ENCODE results near the gene MNT. TPM values are rescaled to one million over a fixed set of nuclear protein-coding genes. Genes with fewer than 3 reads are reported as not detected.

The MNT gene
- total and polyA plus RNA-seq, 2 of the 8 experiments (the other 6 are each of a cell fraction or from before 2014, with no cell fraction given), result 5.0 to 17.3 TPM

DNA sequence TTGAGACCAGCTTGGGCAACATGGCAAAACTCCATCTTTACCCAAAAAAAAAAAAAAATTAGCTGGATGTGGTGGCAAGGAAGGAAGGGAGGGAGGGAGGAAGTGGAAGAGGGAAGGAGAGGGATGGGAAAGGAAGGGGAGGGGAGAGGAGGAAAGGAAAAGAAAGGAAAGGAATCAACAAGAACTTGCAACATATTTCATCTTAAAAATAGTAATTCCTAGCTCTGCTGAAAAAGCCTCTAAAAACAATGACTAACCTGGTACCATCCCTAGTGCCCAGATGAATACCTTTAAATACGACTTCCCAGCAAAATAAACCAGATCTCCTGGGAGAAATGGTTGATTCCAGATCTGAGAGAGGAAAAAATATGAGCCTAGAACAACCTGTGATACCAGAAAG lies 27.1 kb upstream of the MNT start:
- Histone ChIP-seq H3K9me3 (ENCODE audit: insufficient read depth in 2 of 2, low read depth in 1 of 2, low read length in 1 of 2) (no peaks in the 10 kb centered on the region), H3K9ac (replicated peaks in 1 of 4; ENCODE audit: extremely low read depth in 1 of 4, low read depth in 3 of 4, low read length in 3 of 4) (no peak overlapping the region), H4K5ac (ENCODE audit: insufficient read length, low read depth, low read length) (no peak overlapping the region), H3K4me1 (replicated peaks in 1 of 4; ENCODE audit: control insufficient read depth in 3 of 4, insufficient read depth in 4 of 4, low read length in 3 of 4) (no peaks in the 10 kb centered on the region), H3K56ac (replicated peaks; ENCODE audit: insufficient read length, low read depth, low read length) (no peak overlapping the region), H4K20me1 (replicated peaks in 1 of 2; ENCODE audit: control insufficient read depth in 1 of 2, insufficient read depth in 2 of 2, low read length in 2 of 2) (peaks cover 0 to 1% of the 10 kb centered on the region in 2 experiments), H2BK15ac (ENCODE audit: low read length) (no peak overlapping the region), H3K4me3 (ENCODE audit: extremely low read depth in 1 of 4, insufficient read depth in 2 of 4, low read depth in 3 of 4, low read length in 4 of 4) (no peak overlapping the region), H3K4me2 (ENCODE audit: insufficient read depth in 1 of 2, low read depth in 2 of 2, low read length in 2 of 2) (no peak overlapping the region), H3K79me2 (ENCODE audit: control insufficient read depth in 1 of 2, insufficient read depth in 2 of 2, low read length in 2 of 2) (peaks cover 0 to 5% of the 10 kb centered on the region in 2 experiments; a peak in 1 of 4 replicates), H2BK12ac (ENCODE audit: low read depth, low read length) (no peak overlapping the region), H2BK5ac (ENCODE audit: low read depth, low read length) (no peak overlapping the region), H3K79me1 (ENCODE audit: low read depth, low read length) (peaks cover under 1% of the 10 kb centered on the region), H2AFZ (ENCODE audit: low read length) (no peak overlapping the region), H3K14ac (ENCODE audit: insufficient read length) (no peak overlapping the region), H2BK20ac (ENCODE audit: low read length) (no peak overlapping the region), H2BK120ac (replicated peaks; ENCODE audit: low read depth, low read length) (no peak overlapping the region), H3K23ac (ENCODE audit: insufficient read length) (no peak overlapping the region), H3K23me2 (ENCODE audit: low read depth, low read length) (peaks cover 3% of the 10 kb centered on the region; the same call in 1 of the 2 replicates), H3K27me3 (replicated peaks in 1 of 4; ENCODE audit: control insufficient read depth in 3 of 4, extremely low read depth in 1 of 4, insufficient read depth in 3 of 4, low read length in 3 of 4) (no peaks in the 10 kb centered on the region), H3K36me3 (ENCODE audit: control insufficient read depth in 2 of 4, insufficient read depth in 4 of 4, low read length in 3 of 4) (peaks cover 1 to 5% (median 3%) of the 10 kb centered on the region in 4 experiments; a peak in 5 of 8 replicates), H3K4ac (replicated peaks; ENCODE audit: insufficient read length, low read depth, low read length) (no peak overlapping the region), H2AK5ac (ENCODE audit: low read depth, low read length) (no peak overlapping the region), H4K91ac (replicated peaks; ENCODE audit: insufficient read length, low read length) (no peak overlapping the region), H3K27ac (ENCODE audit: low read depth, low read length) (no peak overlapping the region), H4K8ac (ENCODE audit: extremely low read depth, insufficient read depth, low read length) (no peak overlapping the region), H3K18ac (ENCODE audit: extremely low read depth, low read length) (no peak overlapping the region)
- 86% methylated on average over 1 of the region's 1 CpG; no CpG with 5 or more reads in 1 of the 2 experiments for WGBS, 2 experiments (ENCODE audit: extremely low coverage in 1 of 2, insufficient coverage in 1 of 2, insufficient read length in 1 of 2, insufficient replicate concordance in 2 of 2, low coverage in 1 of 2, low lambda C conversion rate in 2 of 2, missing lambda C conversion rate in 1 of 2)
- no peak for DNase-seq (ENCODE audit: low read depth in 1 of 2, low spot score in 2 of 2)
- ChIA-PET POLR2A (ENCODE audit: partially characterized antibody) (interaction anchor here (0.9 to 1.7 kb wide), 3 partner anchors 8 to 47 kb away, joined by 4 to 5 read pairs (median 4); partner anchors contain the start of gene MNT), CTCF (ENCODE audit: partially characterized antibody) (interaction anchor here (1.4 to 2.6 kb wide), 3 partner anchors 10 to 12 kb away, joined by 3 to 10 read pairs (median 4); no protein-coding TSS in a partner anchor)
- FAIRE-seq, result no peak
- TF ChIP-seq CBX5 (IDR thresholded peaks at IDR 0.05; ENCODE audit: low read depth, low read length) (no peak), SIN3A (conservative IDR thresholded peaks at IDR 0.05 in 1 of 2, IDR thresholded peaks at IDR 0.05 in 1 of 2; ENCODE audit: low read depth in 1 of 2, low read length in 2 of 2) (no peak), KDM1A (IDR thresholded peaks at IDR 0.05; ENCODE audit: borderline replicate concordance, low read length) (no peak), EZH2 (IDR thresholded peaks at IDR 0.05; ENCODE audit: low read depth, low read length, severe bottlenecking) (no peak), POLR2A (IDR thresholded peaks at IDR 0.05; ENCODE audit: control extremely low read depth in 1 of 2, low read depth in 2 of 2, low read length in 2 of 2) (no peak), SIX5 (IDR thresholded peaks at IDR 0.05; ENCODE audit: low read depth, low read length) (no peak), JUND (IDR thresholded peaks at IDR 0.05; ENCODE audit: low read length) (no peak), ZNF274 (IDR thresholded peaks at IDR 0.05; ENCODE audit: borderline replicate concordance, extremely low read depth, low read length) (no peak), SP1 (IDR thresholded peaks at IDR 0.05; ENCODE audit: low read depth, low read length) (no peak), NRF1 (IDR thresholded peaks at IDR 0.05; ENCODE audit: low read depth, low read length) (no peak), RBBP5 (IDR thresholded peaks at IDR 0.05; ENCODE audit: borderline replicate concordance, low read depth, low read length) (no peak), SRF (IDR thresholded peaks at IDR 0.05; ENCODE audit: low read depth, low read length) (no peak)
- TF ChIP-seq, protein P1, sequence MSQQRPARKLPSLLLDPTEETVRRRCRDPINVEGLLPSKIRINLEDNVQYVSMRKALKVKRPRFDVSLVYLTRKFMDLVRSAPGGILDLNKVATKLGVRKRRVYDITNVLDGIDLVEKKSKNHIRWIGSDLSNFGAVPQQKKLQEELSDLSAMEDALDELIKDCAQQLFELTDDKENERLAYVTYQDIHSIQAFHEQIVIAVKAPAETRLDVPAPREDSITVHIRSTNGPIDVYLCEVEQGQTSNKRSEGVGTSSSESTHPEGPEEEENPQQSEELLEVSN (IDR thresholded peaks at IDR 0.05), result no peak
- TF ChIP-seq, protein P2, sequence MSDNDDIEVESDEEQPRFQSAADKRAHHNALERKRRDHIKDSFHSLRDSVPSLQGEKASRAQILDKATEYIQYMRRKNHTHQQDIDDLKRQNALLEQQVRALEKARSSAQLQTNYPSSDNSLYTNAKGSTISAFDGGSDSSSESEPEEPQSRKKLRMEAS (IDR thresholded peaks at IDR 0.05), result no peak
